ENCODE data around the gene NUBPL. TPM values are rescaled to one million over a fixed set of nuclear protein-coding genes. Genes with fewer than 3 reads are reported as not detected.

The NUBPL gene
- polyA plus RNA-seq, 1 of the 3 experiments (the other 2 are of a cell fraction) = 4.0 TPM

DNA sequence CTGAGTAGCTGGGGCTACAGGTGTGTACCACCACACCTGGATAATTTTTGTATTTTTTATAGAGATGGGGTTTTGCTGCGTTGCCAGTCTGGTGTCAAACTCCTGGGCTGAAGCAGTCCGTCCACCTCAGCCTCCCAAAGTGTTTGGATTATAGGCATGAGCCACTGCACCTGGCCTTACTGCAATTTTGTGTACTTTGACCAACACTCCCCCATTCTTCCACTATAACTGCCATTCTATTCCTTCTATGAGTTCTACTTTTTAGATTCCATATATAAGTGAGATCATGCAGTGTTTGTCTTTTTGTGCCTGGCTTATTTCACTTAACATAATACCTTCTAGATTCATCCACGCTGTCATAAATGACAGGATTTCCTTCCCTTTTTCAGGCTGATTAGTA is 199.1 kb downstream of the NUBPL start:
- ChIA-PET POLR2A (no interaction called here), CTCF (no interaction called here)

GRCh38 chr14:31761325-31761724 is 200.1 kb downstream of the NUBPL start:
- H3K9ac ChIP-seq = no peak overlapping the region
- no peaks in the 10 kb centered on the region for H4K20me1 ChIP-seq (ENCODE audit: insufficient read depth)
- CTCF ChIA-PET = no interaction called here
- no peaks in the 10 kb centered on the region for H3K36me3 ChIP-seq (replicated peaks in 1 of 2; ENCODE audit: control insufficient read depth in 1 of 2, insufficient read depth in 2 of 2, low read length in 1 of 2)
- H3K4me3 ChIP-seq (ENCODE audit: low read depth in 2 of 2, low read length in 1 of 2) = no peak overlapping the region
- 0 out of 2 replicates have a peak, but pooled peaks cover 3% of the 10 kb centered on the region for H3K9me2 ChIP-seq
- 90% methylated on average over 4 of the region's 4 CpGs for WGBS (ENCODE audit: low lambda C conversion rate)
- POLR2A ChIA-PET = no interaction called here
- no peak for DNase-seq
- H3F3A ChIP-seq (replicated peaks; ENCODE audit: insufficient read depth) = no peaks in the 10 kb centered on the region
- H3K4me1 ChIP-seq (ENCODE audit: control insufficient read depth in 1 of 2, insufficient read depth in 2 of 2, low read depth in 1 of 2, low read length in 1 of 2) = no peaks in the 10 kb centered on the region
- no peaks in the 10 kb centered on the region for H3K79me2 ChIP-seq (ENCODE audit: insufficient read depth)
- H3K27me3 ChIP-seq (ENCODE audit: insufficient read depth) = no peaks in the 10 kb centered on the region
- no peak overlapping the region for H3K4me2 ChIP-seq
- no peak overlapping the region for H2AFZ ChIP-seq (ENCODE audit: low read depth)
- H3K9me3 ChIP-seq = no peaks in the 10 kb centered on the region
- H3K27ac ChIP-seq (ENCODE audit: low read depth in 2 of 2, low read length in 1 of 2) = no peak overlapping the region
- no peak for TF ChIP-seq CHD2 (IDR thresholded peaks at IDR 0.05; ENCODE audit: low read length, partially characterized antibody)
- no peak for TF ChIP-seq USF2 (IDR thresholded peaks at IDR 0.05; ENCODE audit: borderline replicate concordance, low read depth, low read length)
- TF ChIP-seq NFIC (IDR thresholded peaks at IDR 0.05; ENCODE audit: borderline replicate concordance) = no peak
- no peak for TF ChIP-seq TAF1 (IDR thresholded peaks at IDR 0.05; ENCODE audit: borderline replicate concordance, low read depth, low read length)

More for the DNA sequence above, 199.1 kb downstream of the NUBPL start:
- no peaks in the 10 kb centered on the region for H4K20me1 ChIP-seq (ENCODE audit: insufficient read depth)
- H3K4me1 ChIP-seq (ENCODE audit: control insufficient read depth in 1 of 2, insufficient read depth in 2 of 2, low read depth in 1 of 2, low read length in 1 of 2) = no peaks in the 10 kb centered on the region
- no peak overlapping the region for H2AFZ ChIP-seq (ENCODE audit: low read depth)
- H3K4me3 ChIP-seq (ENCODE audit: low read depth in 2 of 2, low read length in 1 of 2) = no peak overlapping the region
- no peak for DNase-seq
- no peaks in the 10 kb centered on the region for H3K79me2 ChIP-seq (ENCODE audit: insufficient read depth)
- no peaks in the 10 kb centered on the region for H3K9me3 ChIP-seq
- 0 out of 2 replicates have a peak, but pooled peaks cover 3% of the 10 kb centered on the region for H3K9me2 ChIP-seq
- H3K36me3 ChIP-seq (replicated peaks in 1 of 2; ENCODE audit: control insufficient read depth in 1 of 2, insufficient read depth in 2 of 2, low read length in 1 of 2) = no peaks in the 10 kb centered on the region
- TF ChIP-seq, protein P1, sequence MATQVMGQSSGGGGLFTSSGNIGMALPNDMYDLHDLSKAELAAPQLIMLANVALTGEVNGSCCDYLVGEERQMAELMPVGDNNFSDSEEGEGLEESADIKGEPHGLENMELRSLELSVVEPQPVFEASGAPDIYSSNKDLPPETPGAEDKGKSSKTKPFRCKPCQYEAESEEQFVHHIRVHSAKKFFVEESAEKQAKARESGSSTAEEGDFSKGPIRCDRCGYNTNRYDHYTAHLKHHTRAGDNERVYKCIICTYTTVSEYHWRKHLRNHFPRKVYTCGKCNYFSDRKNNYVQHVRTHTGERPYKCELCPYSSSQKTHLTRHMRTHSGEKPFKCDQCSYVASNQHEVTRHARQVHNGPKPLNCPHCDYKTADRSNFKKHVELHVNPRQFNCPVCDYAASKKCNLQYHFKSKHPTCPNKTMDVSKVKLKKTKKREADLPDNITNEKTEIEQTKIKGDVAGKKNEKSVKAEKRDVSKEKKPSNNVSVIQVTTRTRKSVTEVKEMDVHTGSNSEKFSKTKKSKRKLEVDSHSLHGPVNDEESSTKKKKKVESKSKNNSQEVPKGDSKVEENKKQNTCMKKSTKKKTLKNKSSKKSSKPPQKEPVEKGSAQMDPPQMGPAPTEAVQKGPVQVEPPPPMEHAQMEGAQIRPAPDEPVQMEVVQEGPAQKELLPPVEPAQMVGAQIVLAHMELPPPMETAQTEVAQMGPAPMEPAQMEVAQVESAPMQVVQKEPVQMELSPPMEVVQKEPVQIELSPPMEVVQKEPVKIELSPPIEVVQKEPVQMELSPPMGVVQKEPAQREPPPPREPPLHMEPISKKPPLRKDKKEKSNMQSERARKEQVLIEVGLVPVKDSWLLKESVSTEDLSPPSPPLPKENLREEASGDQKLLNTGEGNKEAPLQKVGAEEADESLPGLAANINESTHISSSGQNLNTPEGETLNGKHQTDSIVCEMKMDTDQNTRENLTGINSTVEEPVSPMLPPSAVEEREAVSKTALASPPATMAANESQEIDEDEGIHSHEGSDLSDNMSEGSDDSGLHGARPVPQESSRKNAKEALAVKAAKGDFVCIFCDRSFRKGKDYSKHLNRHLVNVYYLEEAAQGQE (IDR thresholded peaks at IDR 0.05; ENCODE audit: low read depth, low read length) = no peak
- TF ChIP-seq NFIC (IDR thresholded peaks at IDR 0.05; ENCODE audit: borderline replicate concordance) = no peak
- TF ChIP-seq ZBTB33 (IDR thresholded peaks at IDR 0.05; ENCODE audit: borderline replicate concordance, low read depth) = no peak
- no peak for TF ChIP-seq FOSL2 (IDR thresholded peaks at IDR 0.05; ENCODE audit: borderline replicate concordance, low read depth)
- no peak for TF ChIP-seq RAD21 (IDR thresholded peaks at IDR 0.05; ENCODE audit: low read length)
- no peak for TF ChIP-seq ELF1 (IDR thresholded peaks at IDR 0.05)
- TF ChIP-seq EZH2phosphoT487 (IDR thresholded peaks at IDR 0.05; ENCODE audit: borderline replicate concordance, low read depth) = no peak
- no peak for TF ChIP-seq YY1 (IDR thresholded peaks at IDR 0.05; ENCODE audit: low read depth)
- H3K9ac ChIP-seq = no peak overlapping the region
- H3K27ac ChIP-seq (ENCODE audit: low read depth in 2 of 2, low read length in 1 of 2) = no peak overlapping the region
- no peak overlapping the region for H3K4me2 ChIP-seq
- no peaks in the 10 kb centered on the region for H3F3A ChIP-seq (replicated peaks; ENCODE audit: insufficient read depth)
- H3K27me3 ChIP-seq (ENCODE audit: insufficient read depth) = no peaks in the 10 kb centered on the region
- 63% methylated on average over 3 of the region's 3 CpGs for WGBS (ENCODE audit: low lambda C conversion rate)
